Middle frontal gyrus (tissue), 1 donor: ENCODE results near the gene TJP3.

Experiments used
- DNase-seq: peaks from one replicate; pipeline ENCODE4 v3.0.0-alpha.2; 2015; ENCODE audit warnings: low spot score; ENCODE audit errors: extremely low spot score

TJP3 gene

DNA sequence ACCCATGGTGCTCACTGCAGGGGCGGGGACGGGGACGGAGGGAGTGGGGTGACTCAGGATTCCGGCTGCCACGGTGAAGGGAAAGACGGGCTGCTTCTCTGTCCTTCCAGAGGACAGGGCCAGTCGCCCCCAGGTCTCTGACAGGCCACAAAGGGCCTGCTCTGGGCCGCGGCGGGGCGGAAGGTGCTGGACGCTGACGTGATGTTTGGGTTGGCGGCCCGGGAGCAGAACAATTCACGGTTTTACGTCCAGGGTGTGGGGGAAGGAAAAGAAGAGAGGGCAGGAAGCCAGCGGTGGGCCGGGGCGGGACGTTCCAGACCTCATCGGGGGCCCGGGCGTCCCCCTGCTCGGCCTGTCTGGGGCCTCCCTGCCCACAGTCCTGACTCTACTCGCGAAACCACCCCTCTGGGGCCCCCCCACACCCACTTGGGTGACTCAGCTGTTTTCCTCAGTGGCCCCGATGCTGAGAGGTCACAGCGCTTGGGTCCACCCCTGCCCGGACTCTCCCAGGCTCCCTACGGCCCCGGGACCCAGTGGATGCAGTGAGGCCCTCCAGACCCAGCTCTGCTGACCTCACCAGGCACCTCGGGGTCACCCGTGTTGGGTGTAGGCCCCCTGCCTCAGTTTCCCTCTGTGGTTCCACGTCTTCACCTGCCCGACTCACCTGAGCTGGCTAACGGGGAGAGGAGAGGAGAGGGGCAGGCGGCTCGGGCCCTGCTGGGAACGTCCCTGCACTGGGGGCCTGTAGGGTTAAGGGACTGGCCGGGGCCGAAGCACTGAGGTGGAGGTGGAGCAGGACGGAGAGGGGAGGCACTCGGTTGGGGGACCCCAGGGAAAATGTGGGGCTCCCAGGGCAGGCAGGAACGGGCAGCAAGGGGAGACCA lies 37.1 kb upstream of the TJP3 start:
- DNase-seq = no peak

- DNase-seq = no peak
These were observed 36.3 kb upstream of the TJP3 start for GRCh38 chr19:3671680-3672574.

DNA sequence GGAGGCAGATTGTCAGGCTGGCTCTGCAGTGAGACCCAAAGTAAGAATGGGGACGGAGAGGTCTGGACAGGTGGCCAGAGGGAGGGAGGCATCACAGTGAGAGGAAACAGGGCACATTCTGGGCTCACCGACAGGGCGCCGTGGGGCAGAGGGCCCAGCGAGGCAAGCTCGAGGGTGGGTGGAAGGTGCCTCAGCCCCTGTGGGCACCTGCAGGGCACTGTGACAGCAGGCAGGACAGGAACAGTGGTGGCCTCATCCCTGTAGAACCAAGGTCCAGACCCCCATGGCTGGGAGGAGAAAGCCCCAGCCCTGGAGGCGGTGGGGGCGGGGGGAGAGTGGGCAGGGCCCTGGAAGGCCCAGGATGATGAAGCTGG lies 35.6 kb upstream of the TJP3 start:
- no peak for DNase-seq

DNA sequence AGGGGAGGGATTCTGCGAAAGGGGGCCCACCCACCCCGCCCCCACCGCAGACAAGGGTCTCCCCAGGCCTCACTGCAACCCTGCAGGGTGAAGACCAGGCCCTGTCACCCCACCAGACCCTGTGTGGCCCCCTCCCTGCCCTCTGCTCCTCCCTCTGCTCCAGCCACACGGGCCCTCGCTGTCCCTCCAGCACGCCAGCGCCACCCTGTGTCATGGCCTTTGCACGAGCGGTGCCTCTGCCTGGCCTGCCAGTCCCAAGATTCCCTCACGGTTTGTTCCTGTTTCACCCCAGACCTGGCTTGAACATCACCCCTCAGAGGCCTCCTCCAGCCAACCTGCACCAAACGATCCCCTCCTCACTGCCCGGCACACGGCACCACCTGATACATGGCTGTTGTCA lies 35.2 kb upstream of the TJP3 start:
- no peak for DNase-seq

GRCh38 chr19:3673506-3674439 lies 34.4 kb upstream of the TJP3 start:
- DNase-seq = no peak

DNA sequence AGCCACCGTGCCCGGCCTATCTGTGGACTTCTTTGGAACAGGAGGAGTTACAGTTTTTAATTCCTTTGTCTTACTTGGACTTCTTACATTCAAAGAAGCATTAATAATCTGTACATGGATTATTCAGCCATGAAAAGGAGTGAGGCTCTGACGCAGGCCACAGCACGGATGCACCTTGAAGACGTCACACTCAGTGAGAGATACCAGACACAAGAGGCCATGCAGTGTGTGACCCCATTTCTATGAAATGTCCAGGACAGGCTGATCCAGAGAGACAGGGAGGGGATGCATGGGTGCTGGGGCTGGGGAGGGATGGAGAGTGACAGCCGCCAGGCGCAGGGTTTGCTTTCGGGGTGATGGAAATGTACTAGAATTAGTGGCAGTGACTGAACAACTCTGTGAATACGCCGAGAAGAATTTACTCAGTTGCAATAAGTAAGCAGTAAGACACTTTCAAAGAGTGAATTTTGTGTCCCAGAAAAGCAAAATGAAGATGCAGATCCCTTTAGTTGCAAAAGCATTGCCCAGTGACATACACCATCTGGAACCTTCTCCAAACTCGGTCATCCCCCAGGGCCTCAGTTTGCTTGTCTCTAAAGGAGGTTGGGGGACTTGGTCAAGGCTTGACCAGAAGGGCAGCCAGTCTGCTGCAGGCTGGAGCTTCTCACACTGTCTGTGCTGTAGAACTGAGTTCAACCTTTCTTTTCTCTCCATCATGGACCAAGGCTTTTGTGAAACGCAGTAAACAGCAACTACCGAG lies 33.2 kb upstream of the TJP3 start:
- DNase-seq = no peak

- no peak for DNase-seq
These were observed 30.0 kb upstream of the TJP3 start for GRCh38 chr19:3678188-3678587.

- DNase-seq = no peak
These were observed 29.0 kb upstream of the TJP3 start for GRCh38 chr19:3679138-3679537.

DNA sequence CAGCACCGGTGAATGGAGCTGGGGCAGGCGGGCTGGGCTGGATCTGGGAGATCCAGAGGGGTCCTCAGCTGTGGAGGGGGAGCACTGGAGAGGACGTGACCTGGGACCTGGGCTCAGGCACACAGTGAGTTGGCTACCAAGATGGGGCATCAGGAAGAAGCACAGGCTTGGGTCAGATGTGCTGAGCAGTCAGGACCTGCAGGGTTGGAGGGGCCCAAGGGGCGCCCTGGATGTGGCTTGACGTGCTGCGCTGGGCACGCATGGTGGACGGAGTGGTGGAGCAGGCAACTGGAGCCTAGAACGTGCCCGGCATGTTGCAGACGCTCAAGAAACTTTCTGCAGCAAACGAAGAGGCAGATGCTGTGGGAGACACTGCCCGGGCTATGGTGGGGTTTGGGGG lies 28.6 kb upstream of the TJP3 start:
- no peak for DNase-seq

DNA sequence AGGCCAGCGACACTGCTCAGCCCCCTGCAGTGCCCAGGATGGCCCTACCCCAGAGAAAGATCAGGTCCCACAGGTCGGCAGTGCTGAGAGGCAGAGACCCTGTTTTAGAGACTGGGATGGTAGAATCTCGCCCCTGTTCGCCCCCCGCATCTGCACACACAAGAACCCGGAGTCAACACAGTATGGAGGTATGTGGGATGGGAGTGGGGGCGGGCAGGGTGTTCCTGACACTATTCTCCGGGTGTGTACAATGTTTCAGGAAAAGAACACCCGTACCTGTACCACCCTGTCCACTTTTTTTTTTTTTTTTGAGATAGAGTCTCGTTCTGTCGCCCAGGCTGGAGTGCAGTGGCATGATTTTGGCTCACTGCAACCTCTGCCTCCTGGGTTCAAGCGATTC lies 27.2 kb upstream of the TJP3 start:
- no peak for DNase-seq

- no peak for DNase-seq
These were observed 25.9 kb upstream of the TJP3 start for GRCh38 chr19:3682286-3682685.

DNA sequence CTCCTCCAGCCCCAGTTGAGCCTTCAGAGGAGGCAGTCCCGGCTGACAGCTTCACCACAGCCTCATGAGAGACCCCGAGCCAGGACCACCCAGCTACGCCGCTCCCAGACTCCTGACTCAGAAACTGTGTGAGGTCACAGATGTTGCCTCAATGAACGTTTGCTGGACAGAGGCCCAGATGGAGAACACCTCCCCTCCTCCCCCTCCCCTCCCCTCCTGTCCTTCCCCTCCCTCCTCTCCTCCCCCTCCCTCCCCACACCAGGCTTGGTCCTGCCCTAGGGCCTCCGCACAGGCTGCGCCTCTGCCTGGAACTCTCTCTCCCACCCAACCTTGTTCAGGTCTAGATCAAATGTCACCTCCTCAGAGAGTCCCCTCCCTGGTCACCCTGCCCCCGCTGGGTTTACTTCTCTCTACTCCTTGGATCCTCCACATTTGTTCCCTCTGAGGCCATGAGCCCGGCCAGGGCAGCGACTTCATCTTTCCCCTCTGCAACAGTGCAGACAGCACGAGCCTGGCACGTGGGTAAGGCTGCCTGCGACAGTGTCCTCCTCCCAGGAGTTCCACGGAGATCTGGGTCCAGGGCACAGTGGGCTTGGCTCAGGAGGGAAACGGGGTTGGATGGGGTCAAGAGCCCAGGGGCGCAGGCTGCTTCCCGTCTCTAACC lies 25.3 kb upstream of the TJP3 start:
- no peak for DNase-seq

- DNase-seq = no peak
These were observed 24.7 kb upstream of the TJP3 start for GRCh38 chr19:3683405-3684053.

GRCh38 chr19:3684054-3684816 lies 23.9 kb upstream of the TJP3 start:
- DNase-seq = no peak

DNA sequence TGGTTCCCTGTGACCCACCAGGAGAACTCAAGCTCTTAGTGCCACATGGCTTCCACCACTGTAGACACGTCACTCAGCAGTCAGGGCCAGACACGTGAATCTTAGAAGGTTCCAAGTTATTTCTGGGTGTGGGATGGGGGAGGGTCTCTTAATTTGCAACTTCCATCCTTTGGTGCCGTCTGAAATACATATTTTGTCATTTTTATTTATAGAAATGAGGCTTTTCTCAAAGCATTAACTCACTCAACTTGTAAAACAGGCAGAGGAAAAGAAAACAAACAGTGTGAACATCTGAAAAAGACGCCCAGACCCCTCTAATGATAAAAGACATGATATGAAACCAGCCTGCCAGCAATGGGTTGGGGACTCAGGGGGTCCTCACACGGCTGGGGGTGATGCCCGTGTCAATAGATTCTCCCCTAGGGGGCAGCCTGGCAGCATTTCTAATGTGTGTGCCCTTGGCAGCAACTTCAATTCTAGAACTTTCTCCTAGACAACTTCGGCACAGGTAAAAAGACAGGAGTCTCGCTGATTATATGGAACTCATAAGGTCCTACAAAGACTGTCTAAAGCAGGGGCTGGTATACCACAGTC lies 23.3 kb upstream of the TJP3 start:
- DNase-seq = no peak

GRCh38 chr19:3687393-3687773 lies 20.8 kb upstream of the TJP3 start:
- DNase-seq = no peak

- no peak for DNase-seq
These were observed 20.1 kb upstream of the TJP3 start for GRCh38 chr19:3687774-3688706.
